T-helper 2 cell (primary cell): ENCODE results near the gene CBFA2T2.
"Not testable (repeated sequence)": the region's sequence is repeated elsewhere in the genome, so short reads cannot be mapped to it uniquely, and the experiment has no call there.

Experiments
- DNase-seq, 5 experiments: peaks; one replicate each; pipeline versions ENCODE4 v3.0.0 to v3.0.0-alpha.2; 2012 to 2022

The CBFA2T2 gene

DNA sequence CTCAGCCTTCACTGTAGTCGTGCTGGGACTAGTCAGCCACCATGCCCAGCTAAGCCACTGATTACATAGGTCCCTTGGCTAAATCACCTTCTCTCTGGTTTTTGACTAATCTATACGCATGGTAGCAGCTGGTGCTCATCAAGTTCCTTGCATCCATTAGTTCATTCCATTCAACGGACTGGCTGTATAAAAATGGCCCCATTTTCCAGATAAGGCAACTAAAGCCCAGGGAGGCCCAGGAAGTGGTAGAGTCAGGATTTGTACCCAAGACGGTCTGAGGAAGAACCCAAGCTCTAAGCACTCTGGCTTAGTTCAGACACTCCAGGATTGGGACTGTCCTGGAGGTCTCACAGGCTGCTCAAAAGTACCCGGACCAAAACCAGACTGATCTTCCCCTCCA is 191.4 kb downstream of the CBFA2T2 start:
- no peak for DNase-seq

DNA sequence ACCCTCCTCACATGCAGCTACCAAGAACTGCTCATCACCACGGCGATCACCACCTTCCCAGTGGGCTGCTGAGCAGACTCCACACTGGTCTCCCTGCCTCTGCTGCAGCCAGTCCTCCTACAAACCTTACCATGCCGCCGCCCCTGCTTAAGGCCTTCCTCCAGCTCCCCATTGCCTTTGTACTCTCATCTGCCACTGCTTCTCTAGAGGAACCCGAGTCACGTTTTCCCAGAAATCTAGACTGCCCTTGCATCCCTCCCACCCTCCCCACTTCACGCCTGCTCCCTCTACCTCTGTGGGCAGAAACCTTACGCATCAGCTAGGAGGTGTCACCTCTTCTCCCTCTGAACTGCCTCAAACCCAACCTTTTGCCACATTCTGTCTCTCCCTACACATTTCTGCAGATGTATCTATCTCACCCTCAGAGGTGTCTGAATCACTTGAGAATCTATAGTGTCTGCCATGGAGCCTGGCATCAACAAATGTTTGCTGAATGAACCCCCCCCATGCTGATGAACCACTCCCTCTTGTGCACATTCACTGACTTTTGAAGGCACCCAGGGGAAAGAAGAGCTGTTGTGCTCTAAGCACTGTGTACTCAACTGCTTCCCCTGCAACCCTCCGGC is 191.9 kb downstream of the CBFA2T2 start:
- DNase-seq, result peak in 1 of 5 experiments; percentile 28

DNA sequence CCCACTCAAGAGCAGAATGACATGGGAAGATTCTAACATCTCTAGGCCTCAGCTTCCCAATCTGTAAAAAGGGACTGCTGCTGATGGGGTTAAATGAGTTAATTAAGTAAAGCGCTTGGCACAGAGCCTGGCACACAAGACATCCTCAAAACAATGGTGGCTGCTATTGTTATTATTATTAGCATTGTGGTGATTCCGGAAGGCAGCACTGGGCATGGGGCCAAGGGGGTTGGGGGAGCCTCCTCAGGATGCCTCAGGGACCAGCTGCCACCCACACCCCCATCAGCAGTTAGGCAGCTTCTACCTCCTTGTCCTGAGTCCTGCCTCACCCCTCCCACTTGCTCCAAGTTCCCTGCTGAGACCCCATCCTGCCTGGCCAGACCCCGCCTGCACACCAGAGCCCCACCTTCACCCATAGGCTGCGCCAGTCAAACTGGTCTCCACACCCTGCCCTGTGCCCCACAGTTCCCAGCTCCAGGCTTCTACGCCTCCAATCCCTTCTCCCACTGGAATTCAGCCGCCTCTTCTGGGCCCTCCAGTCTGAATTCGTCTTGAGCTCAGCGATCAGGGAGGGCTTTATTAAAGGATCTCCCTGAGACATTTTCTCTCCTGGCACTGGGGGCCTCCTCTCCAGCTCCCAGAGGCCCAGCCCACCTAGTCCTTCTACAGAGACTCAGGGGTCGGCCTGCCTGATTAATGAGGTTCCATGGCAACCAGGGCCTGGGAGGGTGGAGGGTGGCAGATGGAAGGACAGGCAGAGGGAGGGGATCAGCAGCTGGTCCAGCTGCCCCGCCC is 194.8 kb downstream of the CBFA2T2 start:
- peak in 1 of 5 experiments; percentile 19 for DNase-seq

DNA sequence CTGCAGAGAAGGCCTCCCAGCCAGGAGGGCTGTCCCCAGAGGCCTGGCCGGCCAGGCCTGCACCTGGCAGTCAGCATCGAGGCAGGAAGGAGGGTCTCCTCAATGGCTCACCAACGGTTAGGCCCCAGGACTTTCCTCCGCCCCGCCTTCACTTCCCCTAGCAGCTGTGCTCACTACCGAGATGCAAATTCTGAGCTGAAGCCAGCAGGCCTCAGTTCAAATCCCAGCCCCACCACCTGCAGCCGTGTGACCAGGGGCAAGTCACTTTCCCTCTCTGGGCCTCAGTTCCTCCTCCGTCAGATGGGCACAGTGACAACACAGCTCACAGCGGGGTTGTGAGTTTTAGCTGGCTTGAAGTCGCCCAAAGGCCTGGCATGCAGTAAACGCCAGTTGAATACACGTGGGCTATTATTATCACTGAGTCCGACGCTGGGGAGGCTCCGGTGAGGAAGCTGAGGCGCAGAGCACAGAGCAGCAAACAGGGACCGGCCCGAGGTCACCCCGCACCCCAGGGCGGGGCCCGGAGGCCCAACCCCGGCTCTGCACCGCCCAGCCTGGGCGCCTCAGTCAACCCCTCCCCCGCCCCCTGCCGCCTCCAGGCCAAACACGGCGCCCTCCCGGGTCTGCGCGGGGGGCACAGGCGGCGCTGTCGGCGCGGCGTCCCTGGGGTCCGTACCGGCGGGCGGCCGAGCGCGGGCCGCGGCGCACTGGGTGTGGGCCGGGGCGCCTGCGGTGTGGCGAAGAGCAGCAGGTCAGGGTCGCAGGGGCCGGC is 195.6 kb downstream of the CBFA2T2 start:
- peak in 4 of 5 experiments; percentile 31 to 82 (median 46) for DNase-seq

DNA sequence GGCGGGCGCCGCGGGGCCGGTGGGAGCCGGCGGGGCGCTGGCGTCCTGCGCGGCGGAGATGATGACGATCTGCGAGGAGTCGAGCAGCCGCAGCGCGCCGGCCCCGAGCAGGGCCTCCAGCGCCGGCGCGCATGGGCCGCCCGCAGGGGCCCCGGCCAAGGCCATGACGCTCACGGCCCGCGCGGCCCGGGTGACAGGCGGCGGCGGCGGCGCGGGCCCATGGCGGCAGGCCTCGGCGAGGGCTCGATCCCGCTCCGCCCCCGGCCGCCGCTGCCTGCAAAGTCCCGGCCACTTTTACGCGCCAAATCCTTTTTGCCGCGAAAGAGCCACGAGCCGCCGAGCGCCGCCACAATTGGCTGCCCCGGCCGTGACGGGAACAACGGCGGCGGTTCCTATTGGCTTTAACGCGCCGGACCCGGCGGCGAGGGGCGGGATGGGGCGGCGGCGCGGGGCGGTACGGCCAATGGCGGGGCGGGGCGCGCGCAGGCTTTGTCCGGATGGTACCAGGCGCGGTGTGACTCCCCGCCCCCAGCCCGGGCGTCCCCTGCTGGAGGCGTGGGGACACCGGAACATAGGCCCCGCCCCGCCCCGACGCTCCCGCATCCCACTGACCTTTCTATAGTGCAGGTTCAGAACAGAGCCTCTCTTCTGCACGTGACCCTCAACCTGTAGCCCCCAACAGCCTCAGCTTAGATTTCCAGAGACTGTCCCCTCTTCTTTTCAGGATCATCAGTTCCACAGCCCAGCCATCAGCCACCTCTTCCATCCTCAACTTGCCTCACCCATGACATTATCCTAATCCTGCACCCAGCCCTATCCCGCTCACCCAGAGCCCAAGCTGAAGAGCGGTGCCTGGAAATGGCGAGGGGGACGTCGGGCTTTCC is 196.4 kb downstream of the CBFA2T2 start, which contains the start of gene E2F1:
E2F1 (minus strand) TSS at position 286 of the 884 bp plus-strand sequence; CDS start at position 165, 121 bp downstream.
- DNase-seq, result peak; percentile 90 to 97 (median 93)

DNA sequence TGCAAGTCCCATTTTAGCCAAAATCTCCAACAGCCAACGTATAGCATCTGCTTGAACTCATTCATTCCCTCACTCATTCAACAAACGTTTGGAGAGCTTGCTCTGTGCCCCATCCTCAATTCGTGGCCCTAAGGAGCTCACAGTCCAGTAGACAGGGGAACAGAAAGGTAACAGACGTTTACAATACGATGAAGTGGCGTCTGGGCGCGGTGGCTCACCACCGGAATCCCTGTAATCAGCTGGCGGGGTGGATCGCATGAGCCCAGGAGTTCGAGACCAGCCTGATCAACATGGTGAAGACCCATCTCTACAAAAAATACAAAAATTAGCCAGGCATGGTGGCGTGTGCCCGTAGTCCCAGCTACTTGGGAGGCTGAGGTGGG is 197.1 kb downstream of the CBFA2T2 start:
- DNase-seq, result no peak

DNA sequence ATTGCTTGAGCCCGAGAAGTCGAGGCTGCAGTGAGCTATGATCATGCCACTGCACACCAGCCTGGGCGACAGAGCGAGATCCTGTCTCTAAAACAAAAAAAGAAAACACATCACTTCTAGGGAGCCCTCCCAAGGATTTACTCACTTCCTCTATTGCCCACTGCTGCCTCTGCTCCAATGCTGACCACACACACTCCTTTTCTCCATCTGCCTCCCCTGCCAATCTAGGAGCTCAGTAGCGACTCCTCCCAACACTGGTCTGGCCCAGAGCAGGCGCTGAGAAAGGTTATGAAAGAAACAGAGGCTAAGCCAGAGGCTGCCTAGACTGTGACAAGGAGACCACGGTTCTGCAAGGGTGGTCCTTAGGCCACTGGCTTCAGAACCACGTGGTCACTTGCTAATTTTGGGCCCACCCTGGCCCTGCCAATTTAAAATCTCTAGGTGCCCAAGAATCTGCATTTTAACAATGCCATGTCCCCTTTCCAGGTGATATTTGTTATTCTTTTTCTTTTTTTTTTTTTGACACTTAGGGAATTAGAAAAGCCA is 197.5 kb downstream of the CBFA2T2 start:
- DNase-seq, result no peak

DNA sequence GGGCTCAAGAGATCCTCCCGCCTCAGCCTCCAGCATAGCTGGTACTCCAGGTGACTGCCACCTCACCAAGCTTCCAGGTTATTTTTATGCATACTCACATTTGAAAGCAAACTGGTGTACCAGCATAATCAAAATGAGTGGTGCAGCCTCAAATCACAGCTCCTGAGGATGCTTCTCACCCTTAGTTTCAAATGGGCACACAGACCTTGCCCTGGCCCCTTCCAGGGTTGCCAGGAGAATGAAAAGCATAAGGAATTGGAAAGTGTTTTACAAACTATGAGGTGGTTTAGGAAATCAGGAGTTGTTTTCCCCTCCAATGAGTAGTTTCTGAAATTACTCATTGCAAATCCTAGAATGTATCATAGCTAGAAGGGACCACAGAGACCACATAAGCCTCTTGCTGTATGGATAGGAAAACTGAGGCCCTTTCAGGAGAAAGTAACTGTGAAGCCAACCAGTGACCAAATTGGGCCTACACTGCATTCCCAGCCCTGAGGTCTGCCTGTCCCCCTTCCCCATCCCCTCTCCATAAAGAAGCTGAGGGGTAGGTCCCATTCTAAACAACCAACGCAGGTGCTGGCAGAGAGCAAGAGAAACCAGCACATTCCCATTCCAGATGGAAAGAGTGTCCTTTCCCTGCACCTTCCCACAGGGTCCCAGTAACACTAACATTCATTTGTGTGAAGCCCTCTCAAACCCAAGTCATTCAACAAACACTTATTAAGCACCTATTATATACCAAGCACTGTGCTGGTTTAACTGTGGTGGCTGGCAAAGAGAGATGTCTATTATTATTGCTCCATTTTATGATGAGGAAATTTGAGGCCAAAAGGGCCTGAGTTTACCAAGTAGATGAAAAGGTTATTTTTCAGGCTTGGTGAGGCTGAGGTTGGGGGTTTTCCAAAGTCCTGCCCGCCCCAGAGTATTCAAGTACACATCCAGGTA is 198.4 kb downstream of the CBFA2T2 start:
- DNase-seq, result no peak

DNA sequence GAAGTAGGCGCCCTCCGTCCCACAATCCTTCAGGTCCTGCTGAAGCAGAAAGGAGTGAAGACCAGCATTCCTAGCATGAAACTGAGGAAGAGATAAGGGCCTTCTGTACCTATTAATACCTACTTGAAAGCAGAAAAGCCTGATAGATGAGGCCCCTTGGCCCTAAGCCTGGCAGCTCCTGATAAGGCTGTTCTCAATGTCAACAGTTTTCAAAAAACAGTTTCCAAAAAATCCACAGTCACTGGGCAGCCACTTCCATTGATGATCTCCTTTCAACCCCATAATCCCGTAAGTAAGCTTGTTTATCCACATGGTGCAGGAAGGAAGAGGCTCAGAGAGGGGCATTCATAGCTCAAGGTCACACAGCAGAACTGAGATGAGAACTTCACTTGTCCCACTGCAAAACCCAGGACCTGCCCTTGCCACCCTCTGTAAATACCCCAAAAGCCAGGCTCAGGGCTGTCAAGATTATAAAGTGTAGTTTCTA is 199.1 kb downstream of the CBFA2T2 start:
- no peak for DNase-seq

DNA sequence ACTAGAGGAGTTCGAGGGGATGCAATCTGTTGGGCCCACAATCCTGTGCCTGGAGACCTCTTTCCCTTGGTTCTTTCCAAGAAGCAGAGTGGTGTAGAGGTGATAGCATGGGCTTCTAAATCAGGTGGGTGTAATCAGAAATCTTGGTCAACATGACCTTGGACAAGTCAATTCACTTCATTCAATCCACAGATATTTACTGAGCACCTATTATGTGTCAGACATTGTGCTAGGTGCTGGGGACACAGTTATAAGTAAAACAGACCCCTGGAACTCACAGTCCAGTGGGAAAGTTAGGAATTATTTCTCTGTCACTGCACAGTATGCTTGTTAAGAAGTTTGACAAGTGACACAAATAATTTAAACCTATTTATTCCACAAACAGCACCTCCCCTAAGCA is 199.6 kb downstream of the CBFA2T2 start:
- no peak for DNase-seq

DNA sequence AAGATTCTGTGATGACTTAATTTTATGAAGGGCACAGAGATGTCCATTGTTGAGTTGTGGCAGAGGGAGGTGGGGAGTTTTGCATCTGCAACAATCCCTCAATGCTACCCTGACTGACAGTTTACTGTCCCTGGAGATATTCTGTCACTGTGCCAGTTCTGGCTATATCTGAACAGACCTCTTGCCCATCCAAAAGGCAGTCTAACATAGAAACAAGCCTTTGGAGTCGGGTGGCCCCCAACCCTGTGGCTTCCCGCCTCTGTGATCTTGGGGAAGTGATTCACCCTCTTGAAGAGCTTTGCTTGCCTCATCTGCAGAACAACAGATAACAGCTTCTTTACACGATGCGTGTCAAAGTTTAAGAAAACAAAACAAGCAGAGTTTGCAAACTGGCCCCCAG is 200.1 kb downstream of the CBFA2T2 start:
- DNase-seq, result peak in 2 of 5 experiments; percentile 56 to 65

DNA sequence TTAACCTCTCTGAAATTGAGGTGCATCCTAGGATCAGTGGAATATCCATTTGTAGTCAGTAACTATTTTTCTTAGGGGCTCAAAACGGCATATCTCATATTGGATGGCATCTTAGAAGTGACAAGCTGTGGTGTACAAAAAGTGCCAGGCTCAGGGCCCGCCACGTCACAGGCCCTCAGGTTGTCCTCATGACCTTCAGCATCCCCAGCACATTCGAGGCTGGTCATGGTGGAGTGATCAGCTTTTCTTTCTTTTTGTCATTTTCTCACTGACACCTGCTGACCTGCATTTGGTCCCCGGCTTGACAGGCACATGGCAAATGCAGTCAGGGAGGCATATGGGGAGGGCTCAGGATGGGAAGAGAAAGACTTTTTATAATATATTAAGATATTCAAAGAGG is 203.4 kb downstream of the CBFA2T2 start:
- DNase-seq, result no peak

DNA sequence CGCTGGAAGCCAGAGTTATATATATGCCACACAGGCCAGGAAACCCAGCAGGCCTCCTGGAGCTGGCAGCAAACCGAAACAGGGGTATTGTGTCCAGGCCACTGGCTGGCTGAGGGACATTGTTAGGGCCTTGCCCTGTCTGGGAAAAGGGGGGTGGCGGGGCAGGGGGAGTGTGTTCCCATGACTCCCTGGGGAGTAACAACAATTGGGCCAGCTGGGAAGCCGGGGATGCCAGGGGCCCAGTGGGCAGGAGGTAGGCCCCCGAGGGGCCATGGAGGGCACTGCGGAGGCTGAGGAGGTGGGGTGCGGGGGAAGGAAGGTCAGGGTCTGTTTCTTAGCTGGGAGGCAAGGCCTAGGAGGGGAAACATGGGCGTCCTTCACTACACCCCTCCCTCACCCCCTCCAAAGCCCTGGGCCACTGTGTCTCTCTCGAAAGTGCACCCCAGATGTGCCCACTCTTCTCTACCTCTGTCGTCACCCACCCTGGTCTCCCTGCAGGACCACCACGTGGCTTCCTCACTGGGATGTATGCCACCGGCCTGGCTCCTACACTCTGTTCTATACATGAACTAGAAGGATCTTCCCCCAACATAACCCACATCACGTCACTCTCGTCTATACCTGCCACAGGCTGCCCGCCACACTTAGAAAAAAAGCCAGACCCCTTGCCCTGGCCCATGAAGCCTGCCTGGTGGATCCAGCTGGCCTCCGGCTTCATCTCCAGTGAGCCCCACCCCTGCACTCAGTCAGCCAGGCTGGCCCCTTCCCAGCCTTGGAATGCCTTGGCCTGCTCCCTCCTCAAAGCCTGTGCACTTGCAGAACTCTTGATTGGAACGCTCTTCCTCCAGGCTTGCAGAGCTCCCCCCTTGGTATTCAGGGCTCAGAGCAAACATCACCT is 204.1 kb downstream of the CBFA2T2 start:
- DNase-seq, result no peak

DNA sequence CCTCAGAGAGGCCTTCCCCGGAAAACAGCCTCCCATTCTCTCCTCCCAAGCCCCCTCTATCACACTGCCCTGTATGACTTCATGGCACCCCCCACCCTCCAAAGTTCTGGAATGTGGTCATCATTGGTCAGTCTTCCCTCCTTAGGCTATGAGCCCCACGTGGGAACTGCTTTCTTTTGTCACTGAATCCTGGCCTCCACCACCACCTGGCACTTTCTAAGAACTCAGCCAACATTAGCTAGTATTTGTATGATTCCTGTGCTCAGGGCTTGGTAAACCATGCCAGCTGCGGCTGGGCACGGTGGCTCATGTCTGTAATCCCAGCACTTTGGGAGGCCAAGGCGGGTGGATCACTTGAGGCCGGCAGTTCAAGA is 204.7 kb downstream of the CBFA2T2 start:
- DNase-seq, result no peak

DNA sequence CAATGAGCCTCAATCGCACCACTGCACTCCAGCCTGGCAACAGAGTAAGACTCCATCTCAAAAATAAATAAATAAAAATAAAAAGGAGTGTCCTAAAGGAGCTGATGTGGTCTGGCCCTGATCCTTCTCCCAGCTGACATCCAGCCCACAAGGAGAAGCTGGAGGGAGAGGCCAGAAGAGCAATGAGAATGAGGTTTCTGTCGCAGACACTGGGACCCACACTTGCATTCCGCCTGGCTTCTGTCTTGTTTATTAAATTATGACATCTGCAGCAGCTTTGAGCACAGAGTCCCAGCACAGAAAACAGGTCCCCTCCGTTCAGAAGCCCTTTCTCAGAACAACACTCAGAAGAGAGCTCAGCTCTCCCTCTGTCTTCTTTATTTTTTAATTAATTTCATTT is 206.6 kb downstream of the CBFA2T2 start:
- no peak for DNase-seq

DNA sequence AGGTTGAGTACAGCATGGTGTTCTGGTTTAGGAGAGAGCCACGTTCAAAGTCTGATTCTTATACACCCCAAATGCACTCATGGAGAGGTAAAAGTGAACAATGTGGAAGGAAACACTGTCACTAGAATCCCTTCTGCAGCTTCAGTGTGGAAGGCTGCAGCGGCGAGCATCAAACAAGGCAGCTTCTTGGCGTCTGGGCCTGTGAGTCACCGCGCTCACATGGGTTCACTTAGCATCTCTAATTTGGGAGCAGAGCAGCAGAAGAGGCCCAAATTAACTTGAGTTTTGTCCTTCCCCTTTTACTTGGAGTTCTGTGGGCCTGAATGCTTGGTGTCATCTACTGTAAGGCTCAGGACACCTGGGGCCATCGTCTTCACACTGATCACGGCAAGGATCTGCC is 207.2 kb downstream of the CBFA2T2 start:
- DNase-seq, result no peak

DNA sequence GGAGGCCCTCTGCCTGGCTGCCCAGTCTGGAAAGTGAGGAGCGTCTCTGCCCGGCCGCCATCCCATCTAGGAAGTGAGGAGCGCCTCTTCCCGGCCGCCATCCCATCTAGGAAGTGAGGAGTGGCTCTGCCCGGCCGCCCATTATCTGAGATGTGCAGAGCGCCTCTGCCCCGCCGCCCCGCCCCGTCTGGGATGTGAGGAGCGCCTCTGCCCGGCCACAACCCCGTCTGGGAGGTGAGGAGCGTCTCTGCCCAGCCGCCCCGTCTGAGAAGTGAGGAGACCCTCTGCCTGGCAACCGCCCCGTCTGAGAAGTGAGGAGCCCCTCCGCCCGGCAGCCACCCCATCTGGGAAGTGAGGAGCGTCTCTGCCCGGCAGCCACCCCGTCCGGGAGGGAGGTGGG is 209.1 kb downstream of the CBFA2T2 start:
- DNase-seq, result not testable (repeated sequence)
